Activated B cell treated with CpG ODN at 0.5 μM for 24 hours (primary cell): ENCODE data around the gene GRM4. TPM values are rescaled to one million over a fixed set of nuclear protein-coding genes. Genes with fewer than 3 reads are reported as not detected.

Experiments
- ATAC-seq: fragments of 200-7000 bp; cut with Tn5 transposase; one replicate; pipeline ENCODE4 v1.10.0; 2021; ENCODE audit warnings: low read depth, mild to moderate bottlenecking, moderate library complexity
- CTCF ChIA-PET: fragments of 350-600 bp; sonication (Branson Sonifier 250); formaldehyde crosslinking; loops from one replicate; lab custom pipeline; 2021; ENCODE audit warnings: antibody characterized with exemption; lab: Charles Lee
- POLR2A ChIA-PET: fragments of 350-600 bp; sonication (Branson Sonifier 250); formaldehyde crosslinking; loops from one replicate; lab custom pipeline; 2021; ENCODE audit warnings: antibody characterized with exemption; lab: Charles Lee
- DNase-seq: peaks from one replicate; pipeline ENCODE4 v3.0.0; 2022
- H3K27ac Mint-ChIP-seq: one replicate; pipeline ENCODE4 v1.8.0; 2020; ENCODE audit warnings: mixed read lengths
- H3K27me3 Mint-ChIP-seq: one replicate; pipeline ENCODE4 v1.8.0; 2021; ENCODE audit warnings: mixed read lengths
- H3K36me3 Mint-ChIP-seq: one replicate; pipeline ENCODE4 v1.8.0; 2021; ENCODE audit warnings: low read depth, mixed read lengths
- H3K4me1 Mint-ChIP-seq: one replicate; pipeline ENCODE4 v1.8.0; 2021; ENCODE audit warnings: mixed read lengths
- H3K4me3 Mint-ChIP-seq: one replicate; pipeline ENCODE4 v1.8.0; 2020; ENCODE audit warnings: mild to moderate bottlenecking, mixed read lengths
- H3K9me3 Mint-ChIP-seq: one replicate; pipeline ENCODE4 v1.8.0; 2020; ENCODE audit warnings: mixed read lengths
- intact Hi-C: fragments of 100-400 bp; cut with micrococcal nuclease; formaldehyde crosslinking; loops from one replicate; pipeline ENCODE4 v1.15.1; 2024
- total RNA-seq: library from RNA; stranded (reverse); gene quantifications from 2 replicates; pipeline ENCODE4 v1.2.3, GENCODE V29; 2022
- TF ChIP-seq, protein P1 (sequence below): fragments of 200-600 bp; IDR thresholded peaks from one replicate; pipeline ENCODE4 v1.8.0; 2022; ENCODE audit warnings: antibody characterized with exemption, mild to moderate bottlenecking

Gene GRM4
- total RNA-seq, 1 donor from 2014 or later, result not detected

DNA sequence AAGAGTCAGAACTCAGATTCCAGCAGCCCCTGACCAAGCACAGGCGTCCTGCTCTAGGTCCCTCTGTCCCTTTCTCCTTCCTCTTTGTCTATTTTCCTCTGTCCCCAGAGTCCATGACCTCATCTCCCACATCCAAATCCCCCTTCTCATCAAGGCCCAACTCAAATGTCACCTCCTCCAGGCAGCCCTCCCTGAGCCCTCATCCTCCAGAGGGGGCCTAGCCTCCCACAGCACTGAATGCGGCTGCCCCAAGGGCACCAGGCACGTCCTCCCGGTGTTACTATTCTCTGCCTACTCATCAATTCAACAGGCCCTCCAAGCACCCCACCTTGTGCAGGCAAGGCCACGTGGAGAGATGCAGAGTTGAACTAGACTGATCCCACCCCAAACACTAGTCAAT is 49.7 kb downstream of the GRM4 start:
- peaks cover 27% of the 10 kb centered on the region for H3K27me3 Mint-ChIP-seq
- no peak overlapping the region for H3K27ac Mint-ChIP-seq

DNA sequence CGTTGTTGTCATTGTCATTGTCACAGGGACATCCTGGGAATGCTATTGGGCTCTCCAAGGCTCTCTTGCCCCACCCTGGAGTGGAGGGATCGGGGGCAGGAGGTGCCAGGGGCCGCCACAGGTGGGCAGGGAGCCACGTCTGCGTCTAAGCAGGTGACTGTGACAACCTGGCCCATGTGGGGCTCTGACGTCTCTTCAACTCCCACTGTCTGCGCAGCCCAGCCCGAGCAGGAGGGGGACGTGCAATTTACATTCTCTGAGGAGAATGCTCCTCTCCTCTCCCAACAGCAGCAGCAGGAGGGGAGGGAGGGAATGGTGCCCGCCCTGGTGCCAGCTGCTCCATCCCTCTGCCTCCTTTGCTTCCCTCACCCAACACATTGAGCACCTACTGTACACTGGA is 50.1 kb downstream of the GRM4 start:
- H3K27ac Mint-ChIP-seq, result no peak overlapping the region
- no peaks in the 10 kb centered on the region for H3K36me3 Mint-ChIP-seq
- POLR2A ChIA-PET, result no interaction called here
- CTCF ChIA-PET, result no interaction called here
- H3K9me3 Mint-ChIP-seq, result peaks cover 2% of the 10 kb centered on the region
- DNase-seq (no peak), ATAC-seq (no peak)
- no peaks in the 10 kb centered on the region for H3K4me1 Mint-ChIP-seq
- H3K27me3 Mint-ChIP-seq, result peaks cover 27% of the 10 kb centered on the region
- TF ChIP-seq, protein P1, sequence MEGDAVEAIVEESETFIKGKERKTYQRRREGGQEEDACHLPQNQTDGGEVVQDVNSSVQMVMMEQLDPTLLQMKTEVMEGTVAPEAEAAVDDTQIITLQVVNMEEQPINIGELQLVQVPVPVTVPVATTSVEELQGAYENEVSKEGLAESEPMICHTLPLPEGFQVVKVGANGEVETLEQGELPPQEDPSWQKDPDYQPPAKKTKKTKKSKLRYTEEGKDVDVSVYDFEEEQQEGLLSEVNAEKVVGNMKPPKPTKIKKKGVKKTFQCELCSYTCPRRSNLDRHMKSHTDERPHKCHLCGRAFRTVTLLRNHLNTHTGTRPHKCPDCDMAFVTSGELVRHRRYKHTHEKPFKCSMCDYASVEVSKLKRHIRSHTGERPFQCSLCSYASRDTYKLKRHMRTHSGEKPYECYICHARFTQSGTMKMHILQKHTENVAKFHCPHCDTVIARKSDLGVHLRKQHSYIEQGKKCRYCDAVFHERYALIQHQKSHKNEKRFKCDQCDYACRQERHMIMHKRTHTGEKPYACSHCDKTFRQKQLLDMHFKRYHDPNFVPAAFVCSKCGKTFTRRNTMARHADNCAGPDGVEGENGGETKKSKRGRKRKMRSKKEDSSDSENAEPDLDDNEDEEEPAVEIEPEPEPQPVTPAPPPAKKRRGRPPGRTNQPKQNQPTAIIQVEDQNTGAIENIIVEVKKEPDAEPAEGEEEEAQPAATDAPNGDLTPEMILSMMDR, result no peak
- intact Hi-C loops, result no loop called here
- H3K4me3 Mint-ChIP-seq, result no peak overlapping the region

More for the DNA sequence above, 49.7 kb downstream of the GRM4 start:
- ATAC-seq, result no peak
- H3K36me3 Mint-ChIP-seq, result no peaks in the 10 kb centered on the region
- TF ChIP-seq, protein P1, result no peak
- no peaks in the 10 kb centered on the region for H3K4me1 Mint-ChIP-seq
- no peak overlapping the region for H3K4me3 Mint-ChIP-seq
- ChIA-PET CTCF (no interaction called here), POLR2A (no interaction called here)
- intact Hi-C loops, result no loop called here
- H3K9me3 Mint-ChIP-seq, result peaks cover 2% of the 10 kb centered on the region
- no peak for DNase-seq

DNA sequence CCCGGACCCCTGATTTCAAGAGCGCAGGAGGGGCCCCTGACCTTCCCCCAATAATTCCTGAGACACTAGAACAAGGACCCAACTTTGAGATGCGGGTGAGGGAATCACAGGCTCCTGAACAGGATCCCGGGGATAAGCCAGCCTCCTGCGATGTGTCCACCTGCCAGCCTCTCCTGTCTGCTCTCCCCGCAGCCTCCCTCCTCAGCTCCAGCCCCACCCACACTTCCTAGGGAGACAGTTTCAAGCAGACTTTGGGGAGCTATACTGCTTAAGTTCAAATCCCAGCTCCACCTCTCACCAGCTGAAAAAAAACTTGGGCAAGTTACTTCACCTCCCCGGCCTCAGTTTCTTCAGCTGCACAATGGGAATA is 50.8 kb downstream of the GRM4 start:
- no peaks in the 10 kb centered on the region for H3K36me3 Mint-ChIP-seq
- ATAC-seq, result no peak
- TF ChIP-seq, protein P1, result no peak
- H3K27ac Mint-ChIP-seq, result no peak overlapping the region
- peaks cover 2% of the 10 kb centered on the region for H3K9me3 Mint-ChIP-seq
- CTCF ChIA-PET, result no interaction called here
- no peak overlapping the region for H3K4me3 Mint-ChIP-seq
- H3K4me1 Mint-ChIP-seq, result no peaks in the 10 kb centered on the region
- no peak for DNase-seq
- peaks cover 23% of the 10 kb centered on the region for H3K27me3 Mint-ChIP-seq
- POLR2A ChIA-PET, result no interaction called here
- intact Hi-C loops, result no loop called here

DNA sequence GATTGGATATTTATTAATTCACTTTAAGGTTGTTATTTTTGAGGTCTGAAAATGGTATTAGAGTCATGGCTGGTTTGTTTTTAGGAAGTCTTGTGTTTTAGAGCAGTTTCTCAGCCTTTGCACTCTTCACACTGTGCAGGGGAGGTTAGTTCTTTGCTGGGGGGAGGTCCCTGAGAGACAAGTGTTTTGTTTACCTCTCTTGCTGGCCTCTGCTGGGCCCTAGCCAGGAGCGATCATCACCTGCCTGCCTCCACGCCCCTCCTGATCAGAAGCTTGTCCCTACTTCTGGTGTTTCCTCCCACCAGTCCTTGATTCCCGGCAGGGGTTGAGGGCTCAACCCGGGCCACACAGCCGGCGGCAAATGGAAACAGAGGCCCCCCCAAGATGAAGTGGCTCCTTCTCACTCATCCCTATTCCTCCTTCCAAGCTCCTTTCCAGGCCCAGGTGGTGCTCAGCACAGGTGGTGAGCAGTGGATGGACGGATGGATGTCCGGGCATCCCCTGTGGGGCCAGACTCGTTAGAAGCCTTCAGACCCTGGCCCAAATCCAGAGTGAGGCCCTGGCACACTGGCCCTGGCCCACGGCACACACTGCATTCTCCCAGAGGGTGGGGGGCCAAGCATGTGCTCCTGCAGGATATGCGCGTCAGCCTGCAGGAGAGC is 51.3 kb downstream of the GRM4 start:
- Mint-ChIP-seq H3K27me3 (peaks cover 23% of the 10 kb centered on the region), H3K27ac (no peak overlapping the region), H3K9me3 (peaks cover 2% of the 10 kb centered on the region), H3K36me3 (no peaks in the 10 kb centered on the region), H3K4me1 (no peaks in the 10 kb centered on the region), H3K4me3 (no peak overlapping the region)
- no peak for ATAC-seq
- ChIA-PET CTCF (no interaction called here), POLR2A (no interaction called here)
- TF ChIP-seq, protein P1, result no peak
- intact Hi-C loops, result no loop called here
- DNase-seq, result no peak

DNA sequence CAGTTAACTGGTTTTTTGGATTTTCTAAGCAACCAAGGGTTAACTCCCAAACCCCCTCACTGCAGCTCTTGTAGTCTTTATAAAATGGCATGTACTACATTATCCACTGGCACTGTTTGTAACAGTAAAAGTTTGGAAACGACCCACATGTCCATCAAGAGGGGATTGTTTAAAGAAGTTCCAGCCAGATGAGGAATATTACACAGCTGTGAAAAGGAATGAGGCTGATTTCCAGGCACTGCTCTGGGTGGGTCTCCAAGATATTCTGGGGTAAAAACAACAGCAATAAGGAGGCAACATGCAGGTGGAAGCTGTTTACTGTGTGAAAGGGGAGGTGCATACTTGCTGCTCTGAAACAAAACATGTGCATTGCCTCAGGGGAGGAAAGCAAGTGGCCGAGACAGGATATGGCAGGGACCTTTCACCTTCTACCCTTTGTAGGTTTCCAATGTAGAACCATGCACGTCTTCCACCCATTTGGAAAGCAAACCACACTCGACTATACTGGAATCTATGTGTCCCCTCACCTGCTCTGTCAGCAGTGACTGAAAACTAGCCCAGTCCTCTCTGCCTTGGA is 51.9 kb downstream of the GRM4 start:
- intact Hi-C loops, result no loop called here
- H3K4me3 Mint-ChIP-seq, result no peak overlapping the region
- no peaks in the 10 kb centered on the region for H3K4me1 Mint-ChIP-seq
- H3K36me3 Mint-ChIP-seq, result no peaks in the 10 kb centered on the region
- POLR2A ChIA-PET, result no interaction called here
- H3K27ac Mint-ChIP-seq, result no peak overlapping the region
- peaks cover 23% of the 10 kb centered on the region for H3K27me3 Mint-ChIP-seq
- DNase-seq, result no peak
- CTCF ChIA-PET, result no interaction called here
- H3K9me3 Mint-ChIP-seq, result peaks cover 2% of the 10 kb centered on the region
- TF ChIP-seq, protein P1, result no peak
- no peak for ATAC-seq
